Esophagus squamous epithelium (tissue), 4 donors: Measurements from ENCODE around the gene KCNQ4.

Experiments
- POLR2A ChIP-seq, 4 donors: fragments of 450-650 bp; IDR thresholded peaks; one replicate each; pipeline ENCODE4 v1.6.1; 2017; ENCODE audit warnings: antibody characterized with exemption in 4 of 4, mild to moderate bottlenecking in 4 of 4, moderate library complexity in 3 of 4
- TF ChIP-seq, protein P1 (sequence below), 6 experiments: fragments of 450-650 bp in 4 of 6; fragments of 200-600 bp in 2 of 6; sonication (generic) in 2 of 6; IDR thresholded peaks; one replicate each; pipeline ENCODE4 v1.5.1; 2016 to 2019; ENCODE audit warnings: antibody characterized with exemption in 6 of 6, mild to moderate bottlenecking in 4 of 6, moderate library complexity in 4 of 6

DNA sequence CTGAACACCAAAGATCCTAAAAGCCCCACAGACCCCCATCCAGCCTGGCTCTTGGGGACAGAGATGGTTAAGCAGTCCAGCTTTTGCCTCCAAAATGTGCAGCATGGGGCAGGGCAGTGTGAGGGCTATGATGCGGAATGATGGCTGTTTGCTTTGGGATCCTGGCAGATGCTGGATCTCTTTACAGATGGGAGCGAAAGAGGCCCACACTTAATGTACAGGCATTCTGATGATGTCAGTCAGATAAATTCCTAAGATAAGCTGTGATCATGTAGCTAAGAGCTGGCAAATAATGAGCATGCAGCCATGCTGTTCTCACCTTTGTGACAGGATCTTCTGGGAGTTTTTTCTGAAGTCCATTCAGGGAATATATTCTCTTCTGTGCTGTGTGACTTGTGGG, 17.6 kb upstream of the KCNQ4 start:
- TF ChIP-seq POLR2A (IDR thresholded peaks at IDR 0.05), result no peak
- TF ChIP-seq, protein P1, sequence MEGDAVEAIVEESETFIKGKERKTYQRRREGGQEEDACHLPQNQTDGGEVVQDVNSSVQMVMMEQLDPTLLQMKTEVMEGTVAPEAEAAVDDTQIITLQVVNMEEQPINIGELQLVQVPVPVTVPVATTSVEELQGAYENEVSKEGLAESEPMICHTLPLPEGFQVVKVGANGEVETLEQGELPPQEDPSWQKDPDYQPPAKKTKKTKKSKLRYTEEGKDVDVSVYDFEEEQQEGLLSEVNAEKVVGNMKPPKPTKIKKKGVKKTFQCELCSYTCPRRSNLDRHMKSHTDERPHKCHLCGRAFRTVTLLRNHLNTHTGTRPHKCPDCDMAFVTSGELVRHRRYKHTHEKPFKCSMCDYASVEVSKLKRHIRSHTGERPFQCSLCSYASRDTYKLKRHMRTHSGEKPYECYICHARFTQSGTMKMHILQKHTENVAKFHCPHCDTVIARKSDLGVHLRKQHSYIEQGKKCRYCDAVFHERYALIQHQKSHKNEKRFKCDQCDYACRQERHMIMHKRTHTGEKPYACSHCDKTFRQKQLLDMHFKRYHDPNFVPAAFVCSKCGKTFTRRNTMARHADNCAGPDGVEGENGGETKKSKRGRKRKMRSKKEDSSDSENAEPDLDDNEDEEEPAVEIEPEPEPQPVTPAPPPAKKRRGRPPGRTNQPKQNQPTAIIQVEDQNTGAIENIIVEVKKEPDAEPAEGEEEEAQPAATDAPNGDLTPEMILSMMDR (IDR thresholded peaks at IDR 0.05), result no peak
